Endodermal cell (in vitro differentiated cells): ENCODE results near the gene SFTPD. TPM values are rescaled to one million over a fixed set of nuclear protein-coding genes. Genes with fewer than 3 reads are reported as not detected.
"Not testable (repeated sequence)": the region's sequence is repeated elsewhere in the genome, so short reads cannot be mapped to it uniquely, and the experiment has no call there.

Experiments used
- DNase-seq: peaks from one replicate; pipeline ENCODE4 v3.0.0-alpha.2; 2017
- H3K27ac ChIP-seq: 2 replicates; pipeline ENCODE4 v1.5.1; 2013; ENCODE audit warnings: mild to moderate bottlenecking, low read depth, low read length, moderate library complexity
- H3K27me3 ChIP-seq: 2 replicates; pipeline ENCODE4 v1.6.1; 2013; ENCODE audit warnings: mild to moderate bottlenecking, low read length, moderate library complexity; ENCODE audit not compliant: insufficient read depth, control insufficient read depth, poor library complexity, severe bottlenecking
- H3K36me3 ChIP-seq: 2 replicates; pipeline ENCODE4 v1.7.0; 2013; ENCODE audit warnings: mild to moderate bottlenecking, low read length, moderate library complexity; ENCODE audit not compliant: control insufficient read depth, insufficient read depth
- H3K4me1 ChIP-seq: one replicate; pipeline ENCODE4 v1.7.0; 2013; ENCODE audit warnings: low read length; ENCODE audit not compliant: control insufficient read depth, insufficient read depth
- H3K4me3 ChIP-seq: 2 replicates; pipeline ENCODE4 v1.5.1; 2013; ENCODE audit warnings: mild to moderate bottlenecking, low read length, moderate library complexity
- H3K9ac ChIP-seq: 2 replicates; pipeline ENCODE4 v1.6.1; 2013; ENCODE audit warnings: mild to moderate bottlenecking, low read length, moderate library complexity; ENCODE audit not compliant: poor library complexity, severe bottlenecking; ENCODE audit errors: extremely low read depth
- H3K9me3 ChIP-seq: 2 replicates; pipeline ENCODE4 v1.6.1; 2013; ENCODE audit warnings: mild to moderate bottlenecking, low read length, moderate library complexity; ENCODE audit not compliant: control insufficient read depth
- H3K27ac Mint-ChIP-seq: 2 replicates; pipeline ENCODE4 v1.8.0; 2020; ENCODE audit warnings: mixed read lengths
- H3K27me3 Mint-ChIP-seq: 2 replicates; pipeline ENCODE4 v1.8.0; 2021; ENCODE audit warnings: mild to moderate bottlenecking, mixed read lengths; ENCODE audit not compliant: insufficient read depth
- H3K36me3 Mint-ChIP-seq: 2 replicates; pipeline ENCODE4 v1.8.0; 2020; ENCODE audit warnings: low read depth, mixed read lengths
- H3K4me1 Mint-ChIP-seq: 2 replicates; pipeline ENCODE4 v1.8.0; 2020; ENCODE audit warnings: mixed read lengths
- H3K4me3 Mint-ChIP-seq: 2 replicates; pipeline ENCODE4 v1.8.0; 2020; ENCODE audit warnings: mild to moderate bottlenecking, moderate library complexity, mixed read lengths
- H3K9me3 Mint-ChIP-seq: 2 replicates; pipeline ENCODE4 v1.8.0; 2020; ENCODE audit warnings: mild to moderate bottlenecking, mixed read lengths
- WGBS, 2 experiments: methylation state at CpG; one replicate each; pipeline versions ENCODE4 v1.1.5 to v1.1.7; 2013; ENCODE audit warnings: missing lambda C conversion rate in 2 of 2, mixed read lengths in 1 of 2; ENCODE audit not compliant: insufficient coverage in 1 of 2, insufficient read length in 1 of 2; 5-methylcytosine and 5-hydroxymethylcytosine counted together
- total RNA-seq, 2 donors: library from RNA; stranded (reverse); fragmentation: NEBNext Ultra II Directional in 1 of 2; extraction: Animal tissue kit (Norgen Biotek cat#: 25700) in 1 of 2; gene quantifications; 2 replicates in 1 of 2; 3 replicates in 1 of 2; pipeline ENCODE4 v1.2.1, GENCODE V29; 2021
- TF ChIP-seq, protein P1 (sequence below): fragments of 200-600 bp; sonication (generic); conservative IDR thresholded peaks from 2 replicates; pipeline ENCODE4 v1.5.0; 2021; ENCODE audit warnings: antibody characterized with exemption, mild to moderate bottlenecking

SFTPD gene
- total RNA-seq, 2 donors from 2014 or later, result 0.42 to 0.86 TPM

GRCh38 chr10:79904671-79905321 is 44.1 kb downstream of the SFTPD start:
- WGBS, 2 experiments, result 1 to 2% methylated on average over 18 to 58 of the region's 58 CpGs
- Mint-ChIP-seq H3K36me3 (peaks cover 19% of the 10 kb centered on the region), H3K4me3 (peak overlapping the region; percentile 99), H3K4me1 (peaks cover 8% of the 10 kb centered on the region), H3K27me3 (peaks cover 13% of the 10 kb centered on the region), H3K9me3 (no peaks in the 10 kb centered on the region), H3K27ac (peak overlapping the region; percentile 97)
- TF ChIP-seq, protein P1, sequence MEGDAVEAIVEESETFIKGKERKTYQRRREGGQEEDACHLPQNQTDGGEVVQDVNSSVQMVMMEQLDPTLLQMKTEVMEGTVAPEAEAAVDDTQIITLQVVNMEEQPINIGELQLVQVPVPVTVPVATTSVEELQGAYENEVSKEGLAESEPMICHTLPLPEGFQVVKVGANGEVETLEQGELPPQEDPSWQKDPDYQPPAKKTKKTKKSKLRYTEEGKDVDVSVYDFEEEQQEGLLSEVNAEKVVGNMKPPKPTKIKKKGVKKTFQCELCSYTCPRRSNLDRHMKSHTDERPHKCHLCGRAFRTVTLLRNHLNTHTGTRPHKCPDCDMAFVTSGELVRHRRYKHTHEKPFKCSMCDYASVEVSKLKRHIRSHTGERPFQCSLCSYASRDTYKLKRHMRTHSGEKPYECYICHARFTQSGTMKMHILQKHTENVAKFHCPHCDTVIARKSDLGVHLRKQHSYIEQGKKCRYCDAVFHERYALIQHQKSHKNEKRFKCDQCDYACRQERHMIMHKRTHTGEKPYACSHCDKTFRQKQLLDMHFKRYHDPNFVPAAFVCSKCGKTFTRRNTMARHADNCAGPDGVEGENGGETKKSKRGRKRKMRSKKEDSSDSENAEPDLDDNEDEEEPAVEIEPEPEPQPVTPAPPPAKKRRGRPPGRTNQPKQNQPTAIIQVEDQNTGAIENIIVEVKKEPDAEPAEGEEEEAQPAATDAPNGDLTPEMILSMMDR, result no peak
- Histone ChIP-seq H3K9me3 (no peaks in the 10 kb centered on the region), H3K36me3 (peaks cover 4% of the 10 kb centered on the region), H3K4me1 (no peaks in the 10 kb centered on the region), H3K9ac (peak overlapping the region; percentile 75), H3K27me3 (no peaks in the 10 kb centered on the region), H3K27ac (no peak overlapping the region), H3K4me3 (peak overlapping the region; percentile 94)
- DNase-seq, result peak; percentile 90

GRCh38 chr10:79901571-79901970 is 47.3 kb downstream of the SFTPD start:
- H3K9ac ChIP-seq, H3K36me3 ChIP-seq, H3K4me1 ChIP-seq, H3K9me3 ChIP-seq, H3K27me3 ChIP-seq, DNase-seq, H3K27ac Mint-ChIP-seq, H3K36me3 Mint-ChIP-seq, H3K4me3 ChIP-seq, H3K4me1 Mint-ChIP-seq, H3K9me3 Mint-ChIP-seq, H3K4me3 Mint-ChIP-seq, H3K27ac ChIP-seq: not testable (repeated sequence)
- no CpG with 5 or more reads among the region's 1 CpG for WGBS, 2 experiments
- peaks cover 13% of the 10 kb centered on the region for H3K27me3 Mint-ChIP-seq

- TF ChIP-seq, protein P1, result no peak
- H3K27ac Mint-ChIP-seq, result no peak overlapping the region
- Histone ChIP-seq H3K27ac (no peak overlapping the region), H3K4me1 (no peaks in the 10 kb centered on the region), H3K36me3 (no peaks in the 10 kb centered on the region), H3K9me3 (no peaks in the 10 kb centered on the region), H3K9ac (no peak overlapping the region), H3K27me3 (no peaks in the 10 kb centered on the region), H3K4me3 (no peak overlapping the region)
- no peak for DNase-seq
- peaks cover 10% of the 10 kb centered on the region for H3K27me3 Mint-ChIP-seq
- H3K4me3 Mint-ChIP-seq, result no peak overlapping the region
- H3K4me1 Mint-ChIP-seq, result peaks cover 3% of the 10 kb centered on the region
- H3K36me3 Mint-ChIP-seq, result no peaks in the 10 kb centered on the region
- H3K9me3 Mint-ChIP-seq, result no peaks in the 10 kb centered on the region
- 88% methylated on average over 2 of the region's 3 CpGs; no CpG with 5 or more reads in 1 of the 2 experiments for WGBS, 2 experiments
Measured at GRCh38 chr10:79898597-79899325, 50.1 kb downstream of the SFTPD start.

- H3K4me3 ChIP-seq, H3K9ac ChIP-seq, H3K27ac ChIP-seq, H3K36me3 Mint-ChIP-seq, H3K4me1 ChIP-seq, H3K27me3 ChIP-seq, H3K27ac Mint-ChIP-seq, DNase-seq, H3K36me3 ChIP-seq, H3K4me3 Mint-ChIP-seq, H3K27me3 Mint-ChIP-seq, H3K9me3 ChIP-seq, H3K9me3 Mint-ChIP-seq, H3K4me1 Mint-ChIP-seq: not testable (repeated sequence)
- 95% methylated on average over 9 to 17 of the region's 17 CpGs for WGBS, 2 experiments
Measured at GRCh38 chr10:79892896-79893295, 56.0 kb downstream of the SFTPD start.
